ENCODE data around the gene SERTM1.

DNA sequence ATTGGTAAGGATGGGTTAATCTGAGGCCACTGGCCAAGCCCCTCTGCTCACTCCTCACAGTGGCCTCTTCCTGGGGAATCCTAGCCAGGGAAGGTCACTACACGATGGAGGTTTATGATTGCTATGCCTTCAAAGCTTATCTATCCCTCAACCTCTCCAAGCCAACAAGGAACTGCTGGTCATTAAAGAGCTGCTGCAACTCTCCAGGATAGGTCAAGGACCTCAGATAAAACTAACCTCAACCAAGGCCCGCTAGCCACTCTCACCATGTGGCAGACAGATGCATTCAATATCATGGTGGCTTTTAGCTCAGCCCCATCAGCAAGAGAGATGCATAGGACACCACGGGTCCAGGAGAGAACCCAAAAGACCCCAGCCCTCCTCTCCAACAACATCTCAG lies 71.6 kb downstream of the SERTM1 start:
- TF ChIP-seq, protein P1, sequence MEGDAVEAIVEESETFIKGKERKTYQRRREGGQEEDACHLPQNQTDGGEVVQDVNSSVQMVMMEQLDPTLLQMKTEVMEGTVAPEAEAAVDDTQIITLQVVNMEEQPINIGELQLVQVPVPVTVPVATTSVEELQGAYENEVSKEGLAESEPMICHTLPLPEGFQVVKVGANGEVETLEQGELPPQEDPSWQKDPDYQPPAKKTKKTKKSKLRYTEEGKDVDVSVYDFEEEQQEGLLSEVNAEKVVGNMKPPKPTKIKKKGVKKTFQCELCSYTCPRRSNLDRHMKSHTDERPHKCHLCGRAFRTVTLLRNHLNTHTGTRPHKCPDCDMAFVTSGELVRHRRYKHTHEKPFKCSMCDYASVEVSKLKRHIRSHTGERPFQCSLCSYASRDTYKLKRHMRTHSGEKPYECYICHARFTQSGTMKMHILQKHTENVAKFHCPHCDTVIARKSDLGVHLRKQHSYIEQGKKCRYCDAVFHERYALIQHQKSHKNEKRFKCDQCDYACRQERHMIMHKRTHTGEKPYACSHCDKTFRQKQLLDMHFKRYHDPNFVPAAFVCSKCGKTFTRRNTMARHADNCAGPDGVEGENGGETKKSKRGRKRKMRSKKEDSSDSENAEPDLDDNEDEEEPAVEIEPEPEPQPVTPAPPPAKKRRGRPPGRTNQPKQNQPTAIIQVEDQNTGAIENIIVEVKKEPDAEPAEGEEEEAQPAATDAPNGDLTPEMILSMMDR (IDR thresholded peaks at IDR 0.05; ENCODE audit: insufficient read depth, low read length, poor library complexity, severe bottlenecking), result no peak
- no peak for TF ChIP-seq EZH2phosphoT487 (conservative IDR thresholded peaks at IDR 0.05; ENCODE audit: low read length)
